Tongue (tissue), 2 donors: Measurements from ENCODE around the gene RIPOR3. TPM values are rescaled to one million over a fixed set of nuclear protein-coding genes. Genes with fewer than 3 reads are reported as not detected.
"Not testable (repeated sequence)": the region's sequence is repeated elsewhere in the genome, so short reads cannot be mapped to it uniquely, and the experiment has no call there.

Experiments used
- DNase-seq: peaks from one replicate; pipeline ENCODE4 v3.0.0-alpha.2; 2015
- total RNA-seq: library from RNA; depleted of rRNA; stranded (reverse); fragments of >200 nt; gene quantifications from one replicate; pipeline ENCODE4 v1.2.3, GENCODE V29; 2014

Gene RIPOR3
- total RNA-seq, 1 donor from 2014 or later = 12.5 TPM

GRCh38 chr20:50658804-50659380, 32.5 kb downstream of the RIPOR3 start:
- no peak for DNase-seq

- DNase-seq = peak; percentile 96
Measured at GRCh38 chr20:50655311-50655880, 35.9 kb downstream of the RIPOR3 start.

GRCh38 chr20:50654904-50655303, 36.4 kb downstream of the RIPOR3 start:
- peak; percentile 83 for DNase-seq

DNA sequence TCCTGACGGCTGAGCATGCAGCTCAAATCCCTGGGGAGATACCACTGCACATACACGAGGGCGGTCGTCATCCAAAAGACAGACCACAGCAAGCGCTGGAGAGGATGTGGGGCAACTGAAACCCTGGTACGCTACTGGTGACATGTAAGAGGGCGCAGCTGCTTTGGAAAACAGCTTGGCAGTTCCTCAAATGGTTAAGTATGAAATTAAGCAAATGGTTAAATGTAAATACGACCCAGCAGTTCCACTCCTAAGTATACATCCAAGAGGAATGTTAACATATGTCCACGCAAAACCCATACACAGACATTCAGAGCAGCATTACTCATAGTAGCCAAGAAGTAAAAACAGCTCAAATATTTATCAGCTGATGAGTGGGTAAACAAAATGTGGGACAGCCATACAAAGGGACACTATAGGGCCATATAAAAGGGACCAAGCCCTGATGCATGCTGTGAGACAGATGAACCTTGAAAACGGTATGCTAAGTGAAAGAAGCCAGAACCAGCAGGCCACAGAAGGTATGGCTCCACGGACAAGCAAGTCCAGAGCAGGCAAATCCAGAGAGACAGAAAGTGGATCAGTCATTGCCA, 38.5 kb downstream of the RIPOR3 start:
- DNase-seq = no peak

GRCh38 chr20:50651676-50652075, 39.7 kb downstream of the RIPOR3 start:
- DNase-seq = no peak

GRCh38 chr20:50649590-50649989, 41.8 kb downstream of the RIPOR3 start:
- DNase-seq = no peak

- DNase-seq = no peak
Measured at GRCh38 chr20:50648651-50649050, 42.7 kb downstream of the RIPOR3 start.

GRCh38 chr20:50646483-50646996, 44.8 kb downstream of the RIPOR3 start:
- DNase-seq = no peak

- DNase-seq = peak; percentile 69
Measured at GRCh38 chr20:50645253-50646068, 45.9 kb downstream of the RIPOR3 start.

- DNase-seq = no peak
Measured at GRCh38 chr20:50642288-50642803, 49.0 kb downstream of the RIPOR3 start.

- DNase-seq = not testable (repeated sequence)
Measured at GRCh38 chr20:50641625-50642287, 49.6 kb downstream of the RIPOR3 start.

- not testable (repeated sequence) for DNase-seq
Measured at GRCh38 chr20:50639971-50640711, 51.2 kb downstream of the RIPOR3 start.

DNA sequence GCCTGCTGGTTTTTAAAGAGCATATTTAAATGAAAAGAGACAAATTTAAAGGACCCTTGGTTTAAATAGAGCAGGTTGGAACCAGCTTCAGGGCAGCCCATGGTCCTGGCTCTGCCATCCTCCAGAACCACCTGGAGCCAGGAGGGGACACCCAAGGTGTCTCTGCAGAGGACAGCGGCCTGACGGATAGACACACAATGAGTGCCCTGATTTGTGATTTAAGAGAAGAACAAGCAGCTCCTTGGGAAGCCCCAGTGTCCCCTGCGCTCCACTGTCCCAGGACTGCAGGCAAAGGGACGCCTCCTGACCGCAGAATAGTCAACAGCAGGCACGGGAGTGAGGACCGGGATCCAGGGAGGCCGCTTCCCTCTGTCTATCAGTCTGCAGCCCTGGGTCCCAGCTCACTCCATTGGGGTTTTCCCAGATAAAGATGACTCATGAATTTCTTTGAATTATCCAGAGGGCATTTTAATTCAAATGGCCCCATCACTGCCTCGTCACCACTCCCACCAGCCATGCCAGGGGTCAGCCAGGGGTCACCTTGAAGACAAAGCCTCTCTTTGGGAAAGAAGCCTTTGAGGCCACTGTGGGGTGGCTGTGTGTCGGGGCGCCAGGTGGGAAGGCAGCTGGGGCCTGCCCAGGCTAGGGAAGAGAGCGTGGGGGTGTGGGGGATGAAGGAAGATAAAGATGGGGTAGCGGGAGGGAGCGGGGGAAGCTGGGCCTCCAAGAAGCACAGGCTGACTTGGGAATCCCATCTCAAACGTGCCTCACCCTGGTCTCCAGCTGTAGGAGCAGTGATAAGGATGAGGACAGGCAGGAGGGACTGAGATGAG, 53.1 kb downstream of the RIPOR3 start:
- not testable (repeated sequence) for DNase-seq

GRCh38 chr20:50636601-50637540, 54.5 kb downstream of the RIPOR3 start:
- DNase-seq = peak; percentile 34

GRCh38 chr20:50635676-50636600, 55.4 kb downstream of the RIPOR3 start:
- DNase-seq = peak; percentile 80

DNA sequence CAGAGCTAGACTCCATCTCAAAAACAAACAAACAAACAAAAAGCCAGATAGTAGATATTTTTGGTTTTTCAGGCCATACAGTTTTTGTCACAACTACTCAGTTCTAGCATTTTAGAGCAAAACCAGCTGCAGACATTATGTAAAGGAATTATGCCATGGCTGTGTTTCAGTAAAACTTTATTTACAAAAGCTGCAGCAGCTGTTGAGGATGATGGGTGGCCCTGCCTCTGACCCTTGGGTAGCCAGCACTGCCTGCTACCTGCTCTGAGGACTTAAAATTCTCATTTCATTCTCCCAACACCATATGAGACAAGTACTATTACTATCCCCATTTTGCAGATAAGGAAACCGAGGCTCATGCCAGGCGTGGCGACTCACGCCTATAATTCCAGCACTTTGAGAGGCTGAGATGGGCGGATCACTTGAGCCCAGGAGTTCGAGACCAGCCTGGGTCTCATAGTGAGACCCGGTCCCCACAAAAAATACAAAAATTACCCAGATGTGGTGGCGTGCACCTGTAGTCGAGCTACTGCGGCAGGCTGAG, 56.3 kb downstream of the RIPOR3 start:
- no peak for DNase-seq

DNA sequence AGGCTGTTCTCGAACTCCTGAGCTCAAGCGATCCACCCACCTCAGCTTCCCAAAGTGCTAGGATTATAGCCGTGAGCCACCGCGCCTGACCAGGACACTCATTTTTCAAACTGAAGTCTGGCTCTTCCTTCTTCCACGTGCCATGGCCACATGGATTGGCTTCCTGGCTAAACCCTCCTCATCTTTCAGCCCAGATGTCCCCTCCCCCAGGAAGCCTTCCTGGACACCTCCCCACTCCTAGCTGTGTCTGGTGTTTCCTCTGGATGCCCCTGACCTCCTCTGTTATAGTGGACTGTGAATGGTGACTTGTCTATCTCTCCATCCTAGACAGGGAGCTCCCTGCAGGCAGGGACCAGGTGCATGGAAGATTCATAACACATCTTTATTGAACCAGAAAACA, 57.2 kb downstream of the RIPOR3 start:
- no peak for DNase-seq

DNA sequence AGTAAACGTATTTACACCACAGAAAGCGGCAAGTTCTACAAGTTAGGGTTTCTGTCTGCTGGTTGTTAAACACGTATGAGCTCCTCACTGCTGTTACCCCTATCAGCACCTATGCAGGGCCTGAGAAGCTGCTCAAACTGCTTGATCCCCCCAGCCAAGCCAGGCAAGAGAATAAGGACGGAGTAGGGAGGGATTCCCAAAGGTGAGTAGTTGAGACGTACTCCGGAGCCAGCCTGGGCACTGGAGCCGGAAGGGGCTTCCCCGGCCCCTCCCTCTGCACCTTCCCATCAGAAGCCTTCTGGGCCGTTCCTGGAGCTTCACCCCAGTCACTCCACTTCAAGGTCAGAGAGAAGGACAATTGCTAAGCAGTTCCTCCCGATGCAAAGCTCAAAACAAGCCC, 58.0 kb downstream of the RIPOR3 start:
- no peak for DNase-seq
